ENCODE results near the gene BTN2A1.
A peak's percentile ranks its signal among the peaks of the same experiment; 100 is the strongest.

BTN2A1 gene

GRCh38 chr6:26471970-26472369 lies 14.2 kb downstream of the BTN2A1 start:
- no peak for DNase-seq

DNA sequence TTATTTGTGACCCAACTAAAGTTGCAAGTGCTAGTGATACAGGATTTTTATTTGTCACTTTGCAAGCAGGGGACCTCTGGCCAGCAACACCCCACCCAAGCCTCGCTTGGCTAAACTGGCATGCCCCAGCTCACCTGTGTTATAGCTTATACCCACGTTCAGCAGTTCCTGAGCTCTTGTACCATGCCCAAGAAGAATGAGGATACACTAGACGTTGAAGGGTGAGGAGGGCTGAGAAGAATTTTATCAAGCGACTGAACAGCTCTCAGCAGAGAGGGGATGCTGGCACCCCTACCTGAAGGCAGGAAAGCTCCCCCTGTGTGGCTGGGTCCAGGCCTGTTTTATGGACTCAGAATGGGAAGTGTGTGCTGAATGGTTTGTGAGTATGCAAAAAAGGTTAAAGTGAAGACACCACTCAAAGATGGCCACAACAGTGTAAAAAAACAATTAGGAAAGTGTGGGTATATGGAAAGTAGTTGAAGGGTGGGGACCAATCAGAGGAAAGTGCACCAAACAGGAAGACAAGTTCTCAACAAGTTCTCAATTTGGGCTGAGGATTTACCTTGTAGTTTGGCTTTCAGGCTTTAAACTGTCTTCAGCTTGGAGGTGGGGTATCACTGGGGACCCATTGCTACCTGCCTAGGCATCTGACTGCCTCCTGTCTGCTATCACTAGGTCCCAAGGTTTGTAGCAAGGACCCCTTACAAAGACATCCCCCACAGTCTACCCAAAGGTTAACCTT lies 15.0 kb downstream of the BTN2A1 start:
- no peak for DNase-seq

- no peak for DNase-seq
These were observed 15.6 kb downstream of the BTN2A1 start for GRCh38 chr6:26473429-26473757.

- DNase-seq, result peak; percentile 96
These were observed 16.1 kb downstream of the BTN2A1 start for GRCh38 chr6:26473758-26474438.

GRCh38 chr6:26474439-26474881 lies 16.7 kb downstream of the BTN2A1 start:
- peak; percentile 47 for DNase-seq

GRCh38 chr6:26475823-26476729 lies 18.3 kb downstream of the BTN2A1 start:
- DNase-seq, result no peak

DNA sequence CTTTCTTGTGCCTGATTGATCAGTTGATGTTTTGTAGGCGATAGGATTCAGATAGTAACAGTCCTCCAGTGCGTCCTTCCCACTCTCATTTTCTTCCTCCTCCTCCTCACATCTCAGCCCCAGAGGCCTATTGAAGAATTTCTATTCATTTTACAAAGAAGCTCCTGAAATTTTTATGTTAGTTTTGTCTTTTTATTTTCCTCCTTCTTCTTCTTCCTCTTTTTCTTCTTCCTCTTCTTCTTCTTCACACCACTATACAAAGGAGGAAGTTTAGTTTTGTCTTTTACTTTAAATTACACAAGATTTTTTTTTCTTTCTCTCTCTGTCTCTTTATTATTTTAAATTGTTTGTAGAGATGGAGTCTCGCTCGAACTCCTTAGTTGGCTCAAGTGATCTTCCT lies 19.1 kb downstream of the BTN2A1 start:
- no peak for DNase-seq

- DNase-seq, result no peak
These were observed 19.7 kb downstream of the BTN2A1 start for GRCh38 chr6:26477426-26477825.

- no peak for DNase-seq
These were observed 20.6 kb downstream of the BTN2A1 start for GRCh38 chr6:26478100-26478984.

GRCh38 chr6:26478985-26479278 lies 21.2 kb downstream of the BTN2A1 start:
- no peak for DNase-seq

DNA sequence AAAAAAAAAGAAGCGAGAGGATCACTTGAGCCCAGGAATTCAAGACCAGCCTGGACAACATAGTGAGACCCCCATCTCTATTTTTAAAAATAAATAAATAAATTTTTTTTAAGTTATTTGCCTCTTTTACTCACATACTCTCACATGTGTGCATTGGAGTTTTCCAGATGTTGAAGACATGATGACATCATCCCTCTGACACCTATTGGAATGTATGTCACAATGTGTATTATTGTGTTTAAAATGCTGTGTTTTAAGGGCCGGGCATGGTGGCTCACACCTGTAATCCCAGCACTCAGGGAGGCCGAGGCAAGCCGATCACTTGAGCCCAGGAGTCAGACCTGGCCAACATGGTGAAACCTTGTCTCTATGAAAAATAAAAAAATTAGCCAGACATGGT lies 24.6 kb downstream of the BTN2A1 start:
- no peak for DNase-seq

- DNase-seq, result no peak
These were observed 26.0 kb downstream of the BTN2A1 start for GRCh38 chr6:26483727-26484126.

GRCh38 chr6:26484161-26484560 lies 26.4 kb downstream of the BTN2A1 start:
- no peak for DNase-seq

GRCh38 chr6:26485112-26485780 lies 27.5 kb downstream of the BTN2A1 start:
- DNase-seq, result no peak

DNA sequence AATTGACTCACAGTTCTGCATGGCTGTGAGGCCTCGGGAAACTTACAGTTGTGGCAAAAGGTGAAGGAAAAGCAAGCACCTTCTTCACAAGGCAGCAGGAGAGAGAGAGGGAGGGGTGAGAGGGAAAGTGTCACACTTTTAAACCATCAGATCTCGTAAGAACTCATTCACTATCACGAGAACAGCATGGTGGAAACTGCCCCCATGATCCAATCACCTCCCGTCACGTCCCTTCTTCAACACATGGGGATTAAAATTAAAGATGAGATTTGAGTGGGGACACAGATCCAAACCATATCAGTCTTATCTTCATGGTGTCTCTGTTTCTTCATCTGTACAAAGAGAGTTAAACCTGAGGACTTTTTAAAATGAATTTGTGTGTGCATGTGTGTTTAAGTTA lies 28.6 kb downstream of the BTN2A1 start:
- DNase-seq, result no peak

- no peak for DNase-seq
These were observed 29.7 kb downstream of the BTN2A1 start for GRCh38 chr6:26487466-26487865.

GRCh38 chr6:26489996-26490964 lies 32.5 kb downstream of the BTN2A1 start:
- no peak for DNase-seq

DNA sequence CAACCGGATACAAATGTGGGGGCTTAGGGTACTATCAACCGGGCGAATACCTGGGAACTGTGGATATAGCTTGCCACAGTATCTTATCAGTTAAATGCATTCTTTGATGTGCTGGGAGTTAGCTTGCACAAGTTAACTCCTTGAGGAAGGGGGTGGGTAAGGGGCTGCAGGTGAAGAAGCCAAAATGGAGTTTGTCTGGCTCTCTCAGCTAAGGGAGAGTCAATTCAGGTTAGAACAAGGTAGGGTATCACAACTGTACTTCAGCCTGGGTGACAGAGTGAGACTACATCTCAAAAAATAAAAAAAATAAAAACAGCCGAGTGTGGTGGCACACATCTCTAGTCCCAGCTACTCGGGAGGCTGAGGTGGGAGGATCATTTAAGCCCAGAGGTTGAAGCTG lies 33.8 kb downstream of the BTN2A1 start:
- DNase-seq, result no peak

GRCh38 chr6:26493258-26493657 lies 35.5 kb downstream of the BTN2A1 start:
- DNase-seq, result no peak

- DNase-seq, result no peak
These were observed 36.4 kb downstream of the BTN2A1 start for GRCh38 chr6:26494117-26494516.

DNA sequence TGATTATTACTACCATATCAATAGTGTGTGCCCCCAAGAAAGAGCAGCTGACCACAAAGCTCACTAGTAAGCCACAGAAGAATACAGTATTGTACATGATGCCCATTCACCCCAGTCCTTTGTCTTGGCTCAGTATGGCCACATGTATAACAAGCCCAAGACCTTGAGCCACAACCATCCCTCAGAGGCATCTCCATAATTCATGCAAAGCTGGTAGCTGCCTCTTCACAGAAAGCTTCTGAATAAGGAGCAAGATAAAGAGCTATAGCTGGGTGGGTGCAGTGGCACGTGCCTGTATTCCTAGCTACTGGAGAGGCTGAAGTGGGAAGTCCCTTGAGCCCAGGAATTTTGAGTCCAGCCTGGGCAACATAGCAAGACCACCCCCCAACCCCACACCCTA lies 37.5 kb downstream of the BTN2A1 start:
- DNase-seq, result no peak

All from NCI-H1105 treated with DMSO at 0.1 percent for 48 hours (cell line).